Measurements from ENCODE around the gene GGT5.

Gene GGT5

GRCh38 chr22:24177456-24177855 is 67.4 kb downstream of the GGT5 start:
- H3K4me3 ChIP-seq (ENCODE audit: low read depth, low read length) = no peak overlapping the region
- TF ChIP-seq CTCF (IDR thresholded peaks at IDR 0.05; ENCODE audit: low read depth, low read length, missing control alignments) = no peak
- in situ Hi-C loops (cut with HindIII; ENCODE audit: low sequenced_read_pairs) = no loop called here
- no peak for DNase-seq (ENCODE audit: low read depth)

GRCh38 chr22:24177045-24177444 is 67.8 kb downstream of the GGT5 start:
- H3K4me3 ChIP-seq (ENCODE audit: low read depth, low read length) = no peak overlapping the region
- no peak for DNase-seq (ENCODE audit: low read depth)
- TF ChIP-seq CTCF (IDR thresholded peaks at IDR 0.05; ENCODE audit: low read depth, low read length, missing control alignments) = no peak
- in situ Hi-C loops (cut with HindIII; ENCODE audit: low sequenced_read_pairs) = no loop called here

- DNase-seq (ENCODE audit: low read depth) = no peak
- no peak overlapping the region for H3K4me3 ChIP-seq (ENCODE audit: low read depth, low read length)
- no peak for TF ChIP-seq CTCF (IDR thresholded peaks at IDR 0.05; ENCODE audit: low read depth, low read length, missing control alignments)
- in situ Hi-C loops (cut with HindIII; ENCODE audit: low sequenced_read_pairs) = no loop called here
Observed at GRCh38 chr22:24176630-24177029, 68.3 kb downstream of the GGT5 start.

- no peak overlapping the region for H3K4me3 ChIP-seq (ENCODE audit: low read depth, low read length)
- in situ Hi-C loops (cut with HindIII; ENCODE audit: low sequenced_read_pairs) = no loop called here
- DNase-seq (ENCODE audit: low read depth) = no peak
- no peak for TF ChIP-seq CTCF (IDR thresholded peaks at IDR 0.05; ENCODE audit: low read depth, low read length, missing control alignments)
Observed at GRCh38 chr22:24176040-24176439, 68.8 kb downstream of the GGT5 start.

GRCh38 chr22:24175160-24175808 is 69.6 kb downstream of the GGT5 start:
- peak; percentile 95 for TF ChIP-seq CTCF (IDR thresholded peaks at IDR 0.05; ENCODE audit: low read depth, low read length, missing control alignments)
- no peak overlapping the region for H3K4me3 ChIP-seq (ENCODE audit: low read depth, low read length)
- in situ Hi-C loops (cut with HindIII; ENCODE audit: low sequenced_read_pairs) = no loop called here
- peak; percentile 50 for DNase-seq (ENCODE audit: low read depth)

GRCh38 chr22:24171822-24172221 is 73.1 kb downstream of the GGT5 start:
- in situ Hi-C loops (cut with HindIII; ENCODE audit: low sequenced_read_pairs) = no loop called here
- DNase-seq (ENCODE audit: low read depth) = no peak
- TF ChIP-seq CTCF (IDR thresholded peaks at IDR 0.05; ENCODE audit: low read depth, low read length, missing control alignments) = no peak
- no peak overlapping the region for H3K4me3 ChIP-seq (ENCODE audit: low read depth, low read length)
